HG03135 (cell line): ENCODE results near the gene TOP1.
"Not testable (repeated sequence)": the region's sequence is repeated elsewhere in the genome, so short reads cannot be mapped to it uniquely, and the experiment has no call there.

ENCODE experiments used
- ATAC-seq: cut with Tn5 transposase; IDR thresholded peaks from one replicate; pipeline ENCODE4 v1.9.1; 2021; ENCODE audit warnings: mild to moderate bottlenecking, moderate library complexity; ENCODE audit not compliant: unreplicated experiment

TOP1 gene

DNA sequence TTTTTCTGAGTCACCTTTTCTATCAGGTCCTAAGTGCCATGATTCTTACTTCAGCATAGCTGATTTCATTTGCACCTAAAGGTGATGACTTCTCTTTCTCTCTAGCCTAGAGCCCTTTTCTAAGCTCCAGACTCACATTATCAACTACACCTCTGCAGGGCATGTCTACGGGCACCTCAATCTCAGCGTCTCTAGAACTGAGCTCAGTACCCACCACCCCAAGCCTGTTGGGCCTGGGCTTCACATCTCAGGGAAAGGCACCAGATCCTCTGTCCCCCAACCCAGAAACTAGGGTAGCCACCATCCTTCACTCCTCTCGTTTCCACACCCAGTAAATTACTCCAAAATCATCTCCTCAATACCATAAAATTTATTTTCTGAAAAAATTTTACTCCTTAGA is 98.1 kb downstream of the TOP1 start:
- ATAC-seq = no peak

DNA sequence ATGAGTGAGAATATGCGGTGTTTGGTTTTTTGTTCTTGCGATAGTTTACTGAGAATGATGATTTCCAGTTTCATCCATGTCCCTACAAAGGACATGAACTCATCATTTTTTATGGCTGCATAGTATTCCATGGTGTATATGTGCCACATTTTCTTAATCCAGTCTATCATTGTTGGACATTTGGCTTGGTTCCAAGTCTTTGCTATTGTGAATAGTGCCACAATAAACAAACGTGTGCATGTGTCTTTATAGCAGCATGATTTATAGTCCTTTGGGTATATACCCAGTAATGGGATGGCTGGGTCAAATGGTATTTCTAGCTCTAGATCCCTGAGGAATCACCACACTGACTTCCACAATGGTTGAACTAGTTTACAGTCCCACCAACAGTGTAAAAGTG is 99.7 kb downstream of the TOP1 start:
- ATAC-seq = not testable (repeated sequence)

DNA sequence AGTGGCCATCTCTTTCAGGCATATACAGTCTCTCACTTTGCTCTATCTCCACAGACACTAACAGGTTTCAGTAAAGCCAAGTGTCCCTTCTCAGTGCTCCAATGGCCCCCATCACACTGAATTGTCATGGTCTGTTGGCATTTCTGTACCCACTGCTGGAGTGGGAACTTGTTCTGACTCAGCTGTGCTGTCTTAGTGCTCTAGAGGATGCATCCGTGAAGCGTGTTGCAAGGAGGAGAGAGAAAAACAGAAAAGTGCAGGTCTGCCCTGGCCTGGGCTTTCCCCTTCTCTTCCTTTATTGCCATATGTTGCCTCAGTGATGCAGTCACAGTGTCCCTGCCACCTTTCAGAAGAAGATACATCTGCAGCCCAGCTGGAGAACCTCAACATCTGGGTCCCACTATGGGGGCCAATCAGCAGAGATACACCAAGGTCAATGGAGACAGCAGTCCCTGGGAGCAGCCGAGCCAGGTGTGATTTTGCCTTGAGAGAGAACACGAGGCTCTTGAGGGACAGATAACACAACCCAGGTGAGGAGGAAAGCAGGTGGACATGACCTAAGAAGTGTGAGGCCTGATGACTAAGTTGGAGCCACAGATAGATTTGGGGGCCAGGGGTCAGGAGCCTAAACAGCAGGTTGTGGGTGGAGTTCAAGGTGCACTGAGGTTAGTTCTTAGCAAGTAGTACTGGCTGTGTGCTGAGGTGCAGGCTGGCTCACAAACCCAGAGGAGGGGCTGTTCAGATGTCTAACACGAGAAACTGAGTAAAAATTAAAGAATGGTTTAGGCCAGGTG is 103.2 kb downstream of the TOP1 start:
- no peak for ATAC-seq

DNA sequence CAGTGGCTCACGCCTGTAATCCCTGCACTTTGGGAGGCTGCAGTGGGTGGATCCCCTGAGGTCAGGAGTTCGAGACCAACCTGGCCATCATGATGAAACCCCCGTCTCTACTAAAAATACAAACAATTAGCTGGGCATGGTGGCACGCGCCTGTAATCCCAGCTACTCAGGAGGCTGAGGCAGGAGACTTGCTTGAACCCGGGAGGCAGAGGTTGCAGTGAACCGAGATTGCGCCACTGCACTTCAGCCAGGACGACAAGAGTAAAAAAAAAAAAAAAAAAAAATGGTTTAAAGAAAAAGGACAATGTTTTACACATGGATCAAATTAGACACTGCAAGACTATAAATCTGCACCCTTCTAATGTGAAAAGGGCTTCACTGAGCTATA is 103.8 kb downstream of the TOP1 start:
- ATAC-seq = not testable (repeated sequence)

DNA sequence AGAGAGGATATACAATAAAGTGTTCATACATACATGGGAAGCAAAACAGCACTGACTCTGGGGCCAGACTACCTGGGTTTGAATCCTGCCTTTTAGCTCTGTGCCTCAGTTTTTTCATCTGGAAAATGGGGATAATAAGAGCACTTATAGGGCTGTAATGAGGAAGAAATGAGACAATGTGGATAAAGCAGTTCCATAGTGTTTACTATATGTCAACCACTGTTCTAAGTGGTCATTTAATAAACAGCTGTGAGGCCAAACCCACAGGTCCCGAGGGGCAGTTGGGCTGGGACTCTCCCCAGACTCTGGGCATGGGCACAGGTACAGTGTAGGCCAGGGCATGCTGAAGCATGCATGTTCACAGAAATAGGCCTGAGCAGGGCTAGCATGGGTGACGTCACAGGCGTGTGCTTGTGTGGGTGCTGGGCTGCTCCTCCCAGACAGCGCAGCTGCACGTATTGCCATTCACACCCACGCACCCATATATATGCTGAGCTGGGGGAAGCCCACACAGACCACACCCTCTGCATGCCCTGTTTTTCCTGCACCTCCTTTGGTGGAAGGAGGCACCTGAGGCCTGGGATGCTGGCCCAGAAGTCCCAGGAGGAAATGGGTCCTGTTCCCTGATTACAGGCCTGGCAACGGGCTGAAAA is 105.2 kb downstream of the TOP1 start:
- ATAC-seq = peak; percentile 25

DNA sequence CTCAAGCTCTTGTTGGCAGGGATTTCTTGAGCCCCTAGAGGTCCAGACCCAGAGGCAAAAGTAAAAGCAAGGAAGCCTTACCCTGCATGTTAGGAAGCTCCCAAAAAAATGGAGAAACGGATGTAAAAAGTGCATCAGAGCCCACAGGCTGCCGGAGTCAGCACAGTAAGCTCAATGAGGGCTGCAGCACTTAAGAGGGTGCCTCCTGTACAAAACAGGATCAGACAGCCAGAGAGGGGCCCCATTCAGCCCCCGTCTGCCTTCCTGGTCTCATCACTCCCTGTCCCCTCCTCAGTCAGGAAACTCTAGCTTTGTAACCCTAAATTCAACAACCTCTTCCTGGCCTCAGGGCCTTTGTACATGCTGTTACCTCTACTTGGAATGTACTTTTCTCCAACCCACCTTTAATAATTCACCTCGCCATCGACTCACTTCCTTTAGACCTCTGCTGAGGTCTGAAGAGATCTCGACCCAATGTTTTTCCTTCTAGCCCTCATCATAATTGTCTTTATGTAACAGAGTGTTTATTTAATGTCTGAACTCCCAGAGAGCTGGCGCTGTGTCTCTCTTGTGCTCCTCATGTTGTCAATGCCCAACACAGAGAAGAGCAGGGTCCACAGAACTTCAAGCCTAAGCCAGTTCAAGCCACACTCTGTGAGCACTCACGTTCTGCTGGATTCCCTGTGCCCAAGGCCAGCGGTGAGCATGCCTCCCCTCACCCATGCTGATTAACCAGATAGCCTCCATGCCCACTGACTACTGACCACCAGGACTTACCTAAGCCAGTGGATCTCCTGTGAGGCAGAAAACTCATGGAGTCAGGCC is 106.0 kb downstream of the TOP1 start:
- ATAC-seq = no peak

DNA sequence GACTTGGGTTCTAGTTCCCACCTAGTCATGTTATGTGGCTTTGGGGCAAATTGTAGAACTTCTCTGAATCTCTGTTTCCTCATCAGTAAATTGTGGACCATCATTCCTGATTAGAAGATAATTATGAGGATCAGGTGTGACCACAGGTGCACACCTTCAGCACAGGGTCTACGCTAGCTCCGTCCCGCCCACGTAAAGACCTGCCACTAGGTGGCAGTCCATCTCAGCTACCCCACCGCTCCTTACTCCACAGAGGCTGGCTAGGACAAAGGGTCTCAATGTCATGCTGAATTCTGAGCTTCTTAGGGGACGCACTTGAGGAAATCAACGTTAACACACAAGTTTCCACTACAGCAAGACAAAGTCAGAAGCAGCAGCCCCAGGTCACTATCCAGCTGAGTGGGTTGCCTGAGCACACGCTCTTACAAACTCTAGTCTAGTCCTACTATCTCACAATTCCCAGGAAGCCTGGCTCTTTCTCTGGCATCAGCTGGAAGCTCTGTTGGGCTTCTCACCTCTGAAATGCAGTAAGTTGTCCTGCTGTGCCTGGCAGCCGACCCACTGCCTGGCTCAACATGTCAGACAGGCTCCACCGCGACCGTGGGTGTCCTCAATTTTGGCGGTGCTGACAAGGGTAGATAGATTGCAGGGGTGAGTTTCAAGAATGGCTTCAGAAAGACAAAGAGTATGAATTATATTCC is 106.7 kb downstream of the TOP1 start:
- ATAC-seq = no peak

DNA sequence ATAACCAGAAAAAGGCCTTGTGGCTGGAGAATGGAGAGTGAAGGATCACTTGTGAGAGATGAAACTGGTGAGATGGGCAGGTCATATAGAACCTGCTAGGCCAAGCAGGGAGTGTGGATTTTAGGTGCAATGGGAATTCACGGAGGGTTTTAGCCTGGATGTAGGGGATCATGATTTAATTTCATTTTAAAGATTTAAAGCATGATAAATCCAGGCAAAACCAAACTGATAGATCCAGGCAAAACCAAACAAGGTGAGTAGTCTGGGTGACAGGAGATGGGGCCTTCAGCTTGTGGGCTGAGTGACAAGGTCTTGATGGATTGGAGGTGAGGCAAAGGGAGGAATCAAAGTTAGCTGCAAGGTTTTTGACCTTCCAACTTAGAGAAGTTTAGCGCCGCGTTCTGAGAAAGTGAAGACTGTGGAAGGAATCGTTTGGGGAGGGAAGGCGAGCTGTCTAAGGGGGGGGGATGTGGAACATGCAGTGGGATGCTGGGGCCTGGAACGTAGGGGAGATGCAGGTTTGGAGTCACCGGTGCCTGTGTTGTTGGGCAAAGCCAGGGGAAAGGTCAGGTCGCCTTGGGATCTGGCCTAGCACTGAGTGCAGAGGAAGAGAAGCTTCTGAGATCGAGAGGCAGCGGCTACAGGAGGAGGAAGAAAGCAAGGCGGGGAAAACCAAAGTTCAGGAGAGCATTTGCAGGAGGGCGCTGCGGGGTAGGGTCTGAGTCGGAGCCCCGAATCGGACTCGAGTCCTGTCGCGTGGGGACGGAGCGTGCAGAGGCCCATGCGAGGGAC is 107.5 kb downstream of the TOP1 start:
- peak; percentile 1 for ATAC-seq

DNA sequence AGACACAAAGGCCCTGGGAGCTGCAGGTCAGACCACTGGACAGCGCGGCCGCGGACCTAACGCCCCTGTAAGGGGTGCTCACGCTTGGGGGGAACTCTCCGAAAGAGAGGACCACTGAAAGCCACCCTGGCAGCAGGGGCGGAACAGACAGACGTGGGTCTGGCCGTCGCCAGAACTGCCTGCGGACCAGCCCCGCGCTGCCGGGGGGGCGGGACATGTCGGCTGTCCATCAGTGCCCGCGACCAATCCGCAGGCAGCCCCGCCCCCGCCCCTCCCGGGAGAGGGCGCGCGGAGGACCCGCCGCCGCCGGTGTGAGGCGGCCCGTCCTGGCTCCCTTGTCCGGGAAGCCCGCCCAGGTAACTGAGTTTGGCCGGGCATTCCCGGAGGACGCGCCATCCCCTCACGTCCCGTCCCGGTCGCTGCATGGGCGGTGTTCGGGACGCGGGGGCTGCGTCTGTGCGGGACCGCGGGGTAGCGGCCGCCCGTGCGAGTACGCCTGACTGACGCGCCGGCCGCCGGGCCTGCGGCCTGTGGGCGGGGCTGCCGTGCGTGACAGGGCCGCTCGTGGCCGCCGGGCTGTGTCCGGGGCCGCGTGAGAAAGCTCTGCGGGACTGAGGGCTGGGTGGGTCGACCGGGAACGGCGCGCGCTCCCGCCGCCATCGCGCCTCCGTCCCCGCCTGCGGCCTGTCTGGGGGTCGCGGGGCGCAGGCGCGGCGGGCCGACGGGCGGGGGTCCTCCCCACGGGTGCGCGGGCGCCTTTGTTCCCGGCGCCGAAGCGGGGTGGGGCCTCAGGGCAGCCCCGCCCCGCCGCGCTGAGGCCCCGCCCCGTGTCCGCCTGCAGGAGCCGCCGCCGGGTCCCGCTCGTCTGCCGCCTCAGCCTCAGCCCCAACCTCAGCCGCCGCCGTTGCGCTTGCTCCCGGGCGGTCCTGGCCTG is 108.3 kb downstream of the TOP1 start, which contains the start of gene PLCG1:
Gene PLCG1 (plus strand): TSS at position 864 of the 934 bp plus-strand sequence. CDS start 99 bp downstream, outside the sequence.
- ATAC-seq = peak; percentile 59

DNA sequence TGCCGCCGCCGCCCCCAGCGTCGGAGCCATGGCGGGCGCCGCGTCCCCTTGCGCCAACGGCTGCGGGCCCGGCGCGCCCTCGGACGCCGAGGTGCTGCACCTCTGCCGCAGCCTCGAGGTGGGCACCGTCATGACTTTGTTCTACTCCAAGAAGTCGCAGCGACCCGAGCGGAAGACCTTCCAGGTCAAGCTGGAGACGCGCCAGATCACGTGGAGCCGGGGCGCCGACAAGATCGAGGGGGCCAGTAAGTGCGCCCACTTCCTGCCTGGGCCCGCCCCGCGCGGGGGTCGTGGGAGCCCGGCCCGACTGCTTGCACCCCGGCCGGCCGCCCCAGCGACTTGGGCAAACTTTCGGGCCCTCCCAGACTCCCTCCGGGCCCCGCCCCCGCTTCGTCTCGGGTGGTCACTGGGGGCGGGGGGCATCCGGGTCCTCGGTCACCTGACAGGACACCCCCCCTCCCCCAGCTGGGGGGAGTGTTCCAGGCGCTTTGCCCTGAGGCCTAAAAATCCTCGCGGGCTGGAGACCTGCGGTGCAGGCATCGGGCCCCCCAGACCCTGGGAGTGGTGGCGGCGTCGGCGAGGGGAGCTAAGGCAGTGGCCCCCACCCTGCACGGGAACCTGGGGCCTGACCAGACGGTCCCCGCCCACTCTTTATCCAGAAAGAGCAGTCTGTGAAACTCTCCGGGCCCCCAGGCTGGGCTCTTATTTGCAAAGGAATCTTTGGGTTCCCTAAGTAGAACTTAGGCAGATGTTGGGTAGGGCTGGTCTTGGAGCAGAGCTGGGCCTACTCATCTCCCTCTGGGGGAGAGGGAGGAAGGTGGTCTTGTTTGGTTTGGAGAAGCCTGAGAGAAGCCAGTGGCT is 109.2 kb downstream of the TOP1 start:
- ATAC-seq = peak; percentile 25

DNA sequence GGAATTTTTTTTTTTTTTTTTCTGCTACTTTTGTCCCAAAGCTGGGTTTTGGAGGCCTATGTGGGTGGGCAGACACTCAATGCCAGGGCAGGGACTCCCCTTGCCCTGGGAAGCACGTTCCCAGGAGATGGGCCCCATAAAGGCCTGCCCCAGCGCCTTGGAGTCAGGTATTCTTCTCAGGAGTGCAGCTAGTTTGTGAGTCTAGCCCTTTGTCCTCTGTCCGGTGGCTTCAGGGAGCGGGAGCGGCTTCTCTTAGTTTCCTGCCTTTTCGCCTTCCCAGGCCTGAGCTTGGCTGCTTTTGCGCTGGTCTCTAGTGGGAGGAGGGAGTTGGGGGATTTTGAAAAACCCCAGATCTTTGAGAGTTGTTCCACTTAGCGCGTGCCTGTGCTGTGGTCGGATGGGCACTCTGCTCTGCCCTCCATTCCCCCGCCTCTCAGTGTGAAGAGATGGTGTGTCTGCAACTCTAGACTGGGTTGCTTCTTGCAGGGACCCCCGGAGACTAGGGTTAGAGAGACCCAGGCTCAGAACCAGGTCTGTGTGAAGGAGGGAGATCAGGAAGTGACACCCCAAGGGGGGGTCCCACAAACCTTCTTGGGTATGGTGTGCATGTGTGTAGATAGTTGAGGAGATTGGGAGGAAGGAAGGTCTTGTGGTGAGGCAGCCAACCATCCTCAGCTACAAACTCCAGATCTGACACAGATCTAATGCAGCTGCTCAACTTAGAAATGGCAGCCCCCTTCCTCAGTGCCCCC is 110.0 kb downstream of the TOP1 start:
- ATAC-seq = no peak

DNA sequence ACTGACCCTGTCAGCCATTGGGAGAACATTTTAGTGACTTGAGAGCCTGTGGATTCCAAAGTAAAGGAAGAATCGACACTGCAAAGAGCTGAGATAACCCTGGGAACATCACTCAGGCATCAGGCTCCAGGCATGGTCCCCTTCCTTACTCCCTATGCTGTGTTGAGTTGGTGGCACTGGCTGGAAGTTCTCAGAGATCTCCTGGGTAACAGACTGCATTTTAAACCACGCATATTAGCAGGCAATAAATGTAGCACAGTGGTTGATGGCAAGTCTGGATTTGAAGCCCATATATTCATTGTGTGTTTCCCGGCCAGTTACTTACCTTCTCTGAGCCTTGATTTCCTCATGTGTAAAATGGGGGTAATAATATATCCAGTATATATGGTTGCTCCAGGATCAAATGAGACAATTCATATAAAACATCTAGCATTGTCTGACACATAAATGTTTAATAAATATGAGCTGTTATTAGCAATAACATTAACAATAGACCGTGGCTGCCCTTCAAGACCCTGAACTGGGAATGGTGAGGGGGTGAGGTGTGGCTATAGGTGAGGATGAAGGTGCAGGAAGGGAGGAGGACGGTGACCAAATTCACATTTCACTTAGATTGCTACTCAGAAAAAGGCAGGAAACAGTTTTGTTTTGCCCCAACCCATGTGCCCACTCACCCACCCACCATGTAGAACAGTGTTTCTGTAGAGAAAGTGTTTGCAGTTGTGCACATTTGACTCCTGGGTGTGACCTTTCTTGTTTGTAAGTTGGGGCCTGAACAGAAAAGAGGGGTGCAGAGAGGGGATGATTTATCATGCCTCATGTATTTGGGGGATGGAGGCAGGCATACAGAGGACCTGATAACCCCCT is 110.8 kb downstream of the TOP1 start:
- ATAC-seq = no peak

DNA sequence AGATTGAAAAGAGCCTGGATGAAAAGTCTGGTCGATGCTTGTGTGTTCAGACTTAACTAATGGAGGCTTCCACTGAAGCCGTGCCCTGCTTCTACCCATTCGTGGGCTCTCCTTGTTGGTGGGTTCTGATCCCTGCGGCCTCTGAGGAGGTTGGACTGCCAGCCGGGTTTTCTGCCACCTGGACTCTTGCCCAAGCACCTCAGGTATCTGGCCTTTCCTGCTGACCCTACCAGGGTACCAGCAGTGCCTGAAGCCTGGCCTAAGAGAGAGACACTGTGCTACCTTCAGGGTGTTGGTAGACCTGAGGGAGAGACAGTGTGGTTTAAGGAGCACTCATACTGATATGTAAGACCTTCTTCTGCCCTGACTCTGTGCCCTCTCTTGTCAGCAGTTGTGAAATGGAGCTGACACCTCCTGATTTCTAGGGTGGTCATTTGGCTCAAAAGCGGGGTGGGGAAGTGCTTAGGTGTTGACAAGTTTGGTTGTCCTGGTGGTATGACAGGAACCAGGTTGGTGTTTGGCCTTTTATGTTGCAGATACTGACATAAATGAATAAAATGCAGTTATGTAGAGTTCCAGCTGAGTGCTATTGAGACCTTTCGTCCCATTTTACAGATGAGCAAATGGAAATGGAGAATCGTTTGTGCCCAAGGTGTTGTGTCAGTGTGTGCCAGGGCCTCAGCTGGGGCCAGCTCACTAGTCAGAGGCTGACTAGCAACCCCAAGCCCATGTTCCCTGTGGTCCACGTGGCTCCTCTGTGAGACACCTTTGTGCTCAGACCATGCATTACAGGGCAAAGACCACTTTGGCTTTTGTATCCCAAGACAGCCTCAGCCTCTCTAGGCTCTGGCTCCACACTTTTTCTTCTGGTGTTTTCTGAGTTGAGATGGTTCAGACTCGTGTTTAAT is 111.9 kb downstream of the TOP1 start:
- ATAC-seq = no peak

DNA sequence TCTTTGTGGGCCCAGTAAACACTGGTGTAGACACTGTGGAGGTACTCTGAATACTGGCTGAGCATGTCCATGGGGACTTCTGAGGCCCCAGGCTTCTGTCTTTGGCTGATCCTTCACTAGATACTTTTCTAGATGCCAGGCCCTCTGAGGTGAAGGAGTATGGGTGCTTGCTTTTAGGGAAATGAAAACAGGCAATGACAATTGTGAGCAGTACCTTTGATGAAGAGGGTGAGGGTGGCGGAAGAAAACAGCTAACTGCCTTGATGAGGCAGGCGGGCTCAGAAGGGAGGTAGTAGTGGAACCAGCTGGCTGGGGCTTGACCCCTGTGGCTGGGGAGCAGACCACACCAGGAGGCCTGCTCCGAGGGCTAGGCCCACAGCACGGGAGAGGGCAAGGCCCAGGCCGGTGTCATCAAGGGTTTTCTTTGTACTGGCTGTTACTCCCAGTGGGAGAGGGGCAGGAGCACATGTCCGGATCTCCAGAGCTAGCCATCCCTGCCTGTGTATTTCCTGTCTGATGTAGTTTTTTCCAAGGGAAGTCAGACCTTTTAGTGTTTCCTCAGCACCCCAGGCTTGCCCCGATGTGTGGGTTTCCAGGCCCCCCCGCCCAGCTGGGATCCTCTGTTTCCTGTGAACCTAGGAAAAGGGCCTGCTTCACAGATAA is 112.7 kb downstream of the TOP1 start:
- ATAC-seq = no peak

DNA sequence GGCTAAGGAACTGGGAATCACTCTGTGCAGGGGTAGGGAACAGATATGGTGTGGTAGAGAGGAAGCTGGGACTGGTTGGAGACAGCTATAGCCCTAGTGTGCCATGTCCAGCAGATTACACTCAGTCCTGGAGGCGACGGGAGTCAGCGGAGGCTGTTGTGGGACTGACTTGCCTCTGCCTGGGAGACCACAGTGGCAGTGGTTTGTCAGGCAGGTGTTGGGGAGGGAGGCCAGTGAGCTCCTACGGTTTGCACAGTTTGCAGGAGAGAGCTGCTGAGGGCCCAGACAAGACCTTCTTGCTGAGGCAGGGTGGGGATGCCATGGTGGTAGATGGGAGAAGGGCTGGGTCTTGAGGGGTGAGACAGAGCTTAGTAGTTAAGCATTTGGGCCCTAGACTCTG is 113.6 kb downstream of the TOP1 start:
- no peak for ATAC-seq
